ENCODE measurements around the gene ADRB2. TPM values are rescaled to one million over a fixed set of nuclear protein-coding genes. Genes with fewer than 3 reads are reported as not detected.

The ADRB2 gene
- total RNA-seq, 4 donors from 2014 or later: 2.2 to 9.2 (median 3.0) TPM

GRCh38 chr5:148816357-148816756 is 10.1 kb upstream of the ADRB2 start:
- Histone ChIP-seq H3K27me3 (no peaks in the 10 kb centered on the region), H3K9me3 (no peaks in the 10 kb centered on the region), H3K36me3 (no peaks in the 10 kb centered on the region), H3K27ac (no peak overlapping the region), H3K4me3 (no peak overlapping the region), H3K4me1 (no peaks in the 10 kb centered on the region)
- TF ChIP-seq, protein P1, sequence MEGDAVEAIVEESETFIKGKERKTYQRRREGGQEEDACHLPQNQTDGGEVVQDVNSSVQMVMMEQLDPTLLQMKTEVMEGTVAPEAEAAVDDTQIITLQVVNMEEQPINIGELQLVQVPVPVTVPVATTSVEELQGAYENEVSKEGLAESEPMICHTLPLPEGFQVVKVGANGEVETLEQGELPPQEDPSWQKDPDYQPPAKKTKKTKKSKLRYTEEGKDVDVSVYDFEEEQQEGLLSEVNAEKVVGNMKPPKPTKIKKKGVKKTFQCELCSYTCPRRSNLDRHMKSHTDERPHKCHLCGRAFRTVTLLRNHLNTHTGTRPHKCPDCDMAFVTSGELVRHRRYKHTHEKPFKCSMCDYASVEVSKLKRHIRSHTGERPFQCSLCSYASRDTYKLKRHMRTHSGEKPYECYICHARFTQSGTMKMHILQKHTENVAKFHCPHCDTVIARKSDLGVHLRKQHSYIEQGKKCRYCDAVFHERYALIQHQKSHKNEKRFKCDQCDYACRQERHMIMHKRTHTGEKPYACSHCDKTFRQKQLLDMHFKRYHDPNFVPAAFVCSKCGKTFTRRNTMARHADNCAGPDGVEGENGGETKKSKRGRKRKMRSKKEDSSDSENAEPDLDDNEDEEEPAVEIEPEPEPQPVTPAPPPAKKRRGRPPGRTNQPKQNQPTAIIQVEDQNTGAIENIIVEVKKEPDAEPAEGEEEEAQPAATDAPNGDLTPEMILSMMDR (IDR thresholded peaks at IDR 0.05): no peak
- TF ChIP-seq POLR2A (IDR thresholded peaks at IDR 0.05): no peak
- intact Hi-C loops (cut with DNase I; ENCODE audit: low total_unique reads): no loop called here
- no peak for DNase-seq

DNA sequence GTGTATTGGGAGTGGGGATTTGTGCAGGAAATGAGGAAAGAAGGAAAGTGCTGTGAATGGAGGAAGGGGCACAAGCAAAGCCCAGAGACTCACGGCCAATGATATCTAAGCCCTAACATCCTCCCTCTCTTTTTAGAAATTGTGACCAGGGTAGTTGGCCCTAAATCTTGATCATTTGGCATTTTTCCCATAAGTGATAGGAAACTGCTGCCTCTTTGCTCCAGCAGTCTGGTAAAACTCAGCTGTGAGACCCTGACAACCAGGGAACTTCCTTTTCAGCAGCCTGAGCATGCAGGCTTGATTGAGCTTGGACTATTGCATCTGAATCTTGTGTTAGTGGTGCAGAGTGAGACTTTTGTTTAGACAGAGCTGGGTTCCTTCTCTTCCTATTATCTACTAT is 9.6 kb upstream of the ADRB2 start:
- Histone ChIP-seq H3K4me3 (no peak overlapping the region), H3K4me1 (no peaks in the 10 kb centered on the region), H3K9me3 (no peaks in the 10 kb centered on the region), H3K36me3 (no peaks in the 10 kb centered on the region), H3K27me3 (no peaks in the 10 kb centered on the region), H3K27ac (no peak overlapping the region)
- no peak for TF ChIP-seq POLR2A (IDR thresholded peaks at IDR 0.05)
- TF ChIP-seq, protein P1 (IDR thresholded peaks at IDR 0.05): no peak
- no peak for DNase-seq
- intact Hi-C loops (cut with DNase I; ENCODE audit: low total_unique reads): no loop called here

GRCh38 chr5:148817606-148818005 is 8.8 kb upstream of the ADRB2 start:
- no peak overlapping the region for H3K4me3 ChIP-seq
- H3K27ac ChIP-seq: no peak overlapping the region
- no peaks in the 10 kb centered on the region for H3K4me1 ChIP-seq
- no peaks in the 10 kb centered on the region for H3K36me3 ChIP-seq
- H3K9me3 ChIP-seq: no peaks in the 10 kb centered on the region
- TF ChIP-seq, protein P1 (IDR thresholded peaks at IDR 0.05): no peak
- TF ChIP-seq POLR2A (IDR thresholded peaks at IDR 0.05): no peak
- no peak for DNase-seq
- no peaks in the 10 kb centered on the region for H3K27me3 ChIP-seq
- intact Hi-C loops (cut with DNase I; ENCODE audit: low total_unique reads): no loop called here

GRCh38 chr5:148820461-148821395 is 5.7 kb upstream of the ADRB2 start:
- intact Hi-C loops (cut with DNase I; ENCODE audit: low total_unique reads): no loop called here
- Histone ChIP-seq H3K27me3 (no peaks in the 10 kb centered on the region), H3K4me3 (no peak overlapping the region), H3K36me3 (no peaks in the 10 kb centered on the region), H3K9me3 (no peaks in the 10 kb centered on the region), H3K27ac (no peak overlapping the region), H3K4me1 (no peaks in the 10 kb centered on the region)
- no peak for TF ChIP-seq POLR2A (IDR thresholded peaks at IDR 0.05)
- TF ChIP-seq, protein P1 (IDR thresholded peaks at IDR 0.05): peak in 2 of 4 experiments; percentile 21 to 24
- no peak for DNase-seq

DNA sequence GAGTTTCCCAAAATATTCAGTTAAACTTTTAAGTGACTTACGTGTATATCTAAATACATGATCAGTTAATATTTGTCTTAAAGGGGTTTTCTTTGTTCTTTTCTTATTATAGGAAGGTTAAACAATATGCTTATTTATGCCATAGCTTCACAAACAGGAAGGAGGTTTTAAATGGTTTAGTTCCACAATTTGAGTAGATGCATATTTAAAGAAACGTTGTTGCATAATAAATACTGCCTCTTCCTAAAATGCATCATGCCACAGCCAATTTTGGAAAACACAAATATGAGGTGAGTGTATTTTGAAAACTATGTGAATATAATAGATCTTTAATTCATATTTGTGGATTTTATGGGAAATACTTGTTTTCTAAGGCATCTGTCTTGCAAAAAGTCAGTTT is 2.5 kb upstream of the ADRB2 start:
- DNase-seq: no peak
- no peaks in the 10 kb centered on the region for H3K36me3 ChIP-seq
- H3K27ac ChIP-seq: no peak overlapping the region
- no peaks in the 10 kb centered on the region for H3K9me3 ChIP-seq
- no peaks in the 10 kb centered on the region for H3K27me3 ChIP-seq
- TF ChIP-seq, protein P1 (IDR thresholded peaks at IDR 0.05): no peak
- TF ChIP-seq POLR2A (IDR thresholded peaks at IDR 0.05): no peak
- no peaks in the 10 kb centered on the region for H3K4me1 ChIP-seq
- intact Hi-C loops (cut with DNase I; ENCODE audit: low total_unique reads): no loop called here
- no peak overlapping the region for H3K4me3 ChIP-seq
